HG03103 (cell line): ENCODE results near the gene ACSS1.

Experiments used
- ATAC-seq: cut with Tn5 transposase; IDR thresholded peaks from one replicate; pipeline ENCODE4 v1.9.1; 2021; ENCODE audit warnings: low read depth; ENCODE audit not compliant: unreplicated experiment

Gene ACSS1

DNA sequence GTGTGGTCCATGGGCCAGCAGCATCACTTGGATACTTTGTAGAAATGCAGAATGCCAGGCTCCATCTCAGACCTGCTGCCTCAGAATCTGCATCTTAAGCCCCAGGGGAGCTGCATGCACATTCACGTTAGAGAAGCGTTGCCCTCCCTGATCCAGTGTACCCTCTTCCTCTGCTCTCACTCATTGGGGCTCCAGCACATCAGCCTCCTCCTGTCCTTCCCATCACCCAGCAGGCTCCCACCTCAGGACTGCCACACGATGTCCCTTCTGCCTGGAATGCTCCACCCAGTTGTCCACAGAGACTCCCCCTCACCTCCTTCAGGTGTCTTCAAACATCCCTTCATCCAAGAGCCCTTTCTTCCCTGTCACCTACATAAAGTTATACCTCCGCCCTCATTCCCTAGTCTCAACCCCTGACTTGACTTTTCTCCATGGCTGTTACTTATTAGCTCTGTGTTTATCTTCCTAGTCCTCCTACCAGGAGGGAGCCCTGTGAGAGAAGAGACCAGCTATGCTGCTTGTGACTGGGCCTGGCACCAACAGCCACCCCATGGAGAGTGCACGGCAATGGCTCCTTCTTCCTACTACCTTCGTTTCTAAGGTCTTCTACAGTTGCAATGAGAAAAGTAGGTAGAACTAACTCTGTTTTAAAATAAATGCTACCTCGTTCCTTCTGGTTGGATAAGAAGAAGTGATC, 3.3 kb upstream of the ACSS1 start:
- no peak for ATAC-seq

GRCh38 chr20:25059866-25060465, 2.0 kb upstream of the ACSS1 start:
- ATAC-seq: no peak

GRCh38 chr20:25058847-25059810, 1.2 kb upstream of the ACSS1 start:
- no peak for ATAC-seq

GRCh38 chr20:25057234-25058050, 497 bp downstream of the ACSS1 start:
- ATAC-seq: peak; percentile 26

DNA sequence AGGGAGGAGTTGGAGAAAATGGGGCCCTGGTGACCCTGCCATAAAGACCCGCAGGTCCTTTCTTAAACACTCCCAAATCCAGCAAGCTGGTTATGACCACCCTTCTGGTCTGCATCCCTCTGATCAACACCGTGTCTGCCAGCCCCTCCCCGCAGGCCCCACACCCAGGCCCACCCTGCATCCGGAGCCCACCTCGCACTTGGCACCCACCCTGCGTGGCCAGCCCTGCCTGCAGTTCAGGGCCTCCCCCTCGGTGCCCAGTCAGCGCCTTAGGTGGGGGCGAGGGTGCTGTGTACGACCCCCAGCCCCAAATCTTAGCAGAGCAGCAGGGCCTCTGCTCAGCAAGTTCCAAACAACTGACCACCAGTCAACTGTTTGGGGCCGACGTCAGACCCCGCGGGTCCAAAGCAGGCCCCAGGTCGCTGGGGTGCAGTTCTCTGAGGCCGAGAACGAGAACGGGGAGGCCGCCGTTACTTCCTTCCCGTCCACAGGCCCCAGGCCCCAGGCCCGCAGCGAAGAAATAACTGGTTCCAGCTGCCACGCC, 1.2 kb downstream of the ACSS1 start:
- ATAC-seq: peak; percentile 19

DNA sequence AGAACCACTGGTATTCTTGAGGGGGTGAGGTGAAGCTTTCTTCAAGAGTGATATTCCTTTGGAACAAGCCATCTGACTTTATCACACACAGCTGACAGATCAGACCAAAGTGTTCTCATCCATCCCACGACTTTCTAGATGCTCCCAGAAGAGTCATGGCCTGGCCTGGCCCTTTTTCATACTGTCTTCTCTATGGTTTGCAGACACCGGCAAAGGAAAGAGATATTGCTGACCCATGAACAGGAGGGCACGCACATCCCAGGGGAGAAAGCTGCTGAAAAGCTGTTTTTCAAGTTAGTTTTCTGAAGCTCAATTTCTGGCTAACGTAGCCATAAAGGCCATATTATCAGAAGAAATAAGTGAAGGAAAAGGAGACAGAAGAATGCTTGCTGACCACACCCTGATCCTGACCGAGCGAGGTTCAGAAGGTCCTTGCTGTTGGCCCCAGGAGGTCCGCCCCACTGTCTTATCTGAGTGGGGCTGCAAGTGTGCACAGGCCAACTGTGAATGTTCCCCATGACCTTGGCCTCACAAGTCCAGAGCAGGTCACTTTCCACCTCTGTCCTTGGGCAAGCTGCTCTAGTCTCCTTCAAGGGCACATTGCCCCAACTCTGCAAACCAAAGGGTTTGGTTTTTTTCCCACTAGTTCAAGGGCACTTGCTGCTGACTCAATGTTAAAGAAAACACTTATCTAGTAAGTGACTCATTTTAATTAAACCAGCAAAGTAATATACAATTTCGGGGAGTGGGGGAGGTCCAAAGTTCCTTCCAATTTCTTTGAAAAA, 2.0 kb downstream of the ACSS1 start:
- ATAC-seq: no peak

DNA sequence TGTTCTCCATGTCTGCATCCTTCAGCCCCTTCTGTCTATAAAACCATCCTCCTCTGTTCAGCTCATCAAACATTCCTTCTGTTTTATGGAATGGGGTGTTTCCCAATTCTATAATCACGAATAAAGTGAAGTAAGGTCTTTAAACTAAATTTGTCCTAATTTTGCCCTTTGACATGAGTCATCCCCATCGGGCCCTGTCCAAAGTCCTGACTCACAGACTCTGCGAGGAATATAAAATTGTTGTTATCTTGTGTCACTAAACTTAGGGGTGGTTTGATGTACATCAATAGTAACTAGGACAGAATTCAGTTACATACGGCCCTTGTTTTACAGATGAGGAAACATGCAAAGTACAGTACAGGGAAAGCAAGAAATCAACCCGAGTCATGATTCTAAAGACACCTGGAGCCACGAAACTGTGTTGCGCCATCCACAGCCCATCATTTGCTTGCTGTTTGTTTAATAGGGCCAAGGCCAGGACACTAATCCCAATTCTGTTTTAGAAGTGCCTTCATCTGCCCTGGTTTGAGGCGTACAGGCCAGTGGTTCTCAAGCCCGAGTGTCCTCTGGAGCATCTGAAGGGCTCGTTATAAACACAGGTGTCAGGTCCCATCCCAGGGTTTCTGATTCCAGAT, 2.8 kb downstream of the ACSS1 start:
- no peak for ATAC-seq

DNA sequence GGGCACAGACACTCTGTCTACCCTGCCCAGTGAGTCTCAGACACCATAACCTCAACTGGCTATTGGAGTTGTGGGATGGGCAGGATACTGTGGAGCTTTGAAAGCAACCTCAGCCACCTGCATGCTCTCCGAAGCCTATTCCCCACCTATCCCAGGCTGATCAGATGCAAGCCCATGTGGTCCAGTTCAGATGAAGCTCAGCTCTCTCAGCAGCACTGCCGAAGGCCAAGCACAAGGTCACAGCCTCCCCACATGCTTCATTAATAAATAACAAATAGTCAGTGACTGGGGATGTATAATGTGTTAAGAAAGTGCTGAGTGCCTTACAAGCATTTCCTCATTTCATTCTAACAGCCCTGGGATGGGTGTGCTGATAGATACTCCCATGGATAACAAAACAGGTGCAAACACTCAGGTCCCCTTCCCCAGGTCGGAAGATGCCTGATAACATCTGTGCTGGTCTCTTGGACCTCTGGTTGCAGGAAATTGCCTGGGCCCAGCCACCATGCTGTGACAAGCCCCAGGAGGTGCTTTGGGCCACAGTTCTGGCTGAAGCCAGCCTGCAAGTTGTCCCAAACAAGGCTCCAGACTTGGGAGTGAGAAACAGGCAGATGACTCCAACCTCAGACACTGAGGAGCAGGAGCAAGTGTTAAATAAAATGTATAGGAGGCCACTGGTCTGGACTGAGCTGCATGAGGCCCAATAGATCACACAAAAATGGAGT, 3.7 kb downstream of the ACSS1 start:
- ATAC-seq: no peak

- no peak for ATAC-seq
Measured at GRCh38 chr20:25053255-25054031, 4.5 kb downstream of the ACSS1 start.

GRCh38 chr20:25052255-25053194, 5.4 kb downstream of the ACSS1 start:
- no peak for ATAC-seq

DNA sequence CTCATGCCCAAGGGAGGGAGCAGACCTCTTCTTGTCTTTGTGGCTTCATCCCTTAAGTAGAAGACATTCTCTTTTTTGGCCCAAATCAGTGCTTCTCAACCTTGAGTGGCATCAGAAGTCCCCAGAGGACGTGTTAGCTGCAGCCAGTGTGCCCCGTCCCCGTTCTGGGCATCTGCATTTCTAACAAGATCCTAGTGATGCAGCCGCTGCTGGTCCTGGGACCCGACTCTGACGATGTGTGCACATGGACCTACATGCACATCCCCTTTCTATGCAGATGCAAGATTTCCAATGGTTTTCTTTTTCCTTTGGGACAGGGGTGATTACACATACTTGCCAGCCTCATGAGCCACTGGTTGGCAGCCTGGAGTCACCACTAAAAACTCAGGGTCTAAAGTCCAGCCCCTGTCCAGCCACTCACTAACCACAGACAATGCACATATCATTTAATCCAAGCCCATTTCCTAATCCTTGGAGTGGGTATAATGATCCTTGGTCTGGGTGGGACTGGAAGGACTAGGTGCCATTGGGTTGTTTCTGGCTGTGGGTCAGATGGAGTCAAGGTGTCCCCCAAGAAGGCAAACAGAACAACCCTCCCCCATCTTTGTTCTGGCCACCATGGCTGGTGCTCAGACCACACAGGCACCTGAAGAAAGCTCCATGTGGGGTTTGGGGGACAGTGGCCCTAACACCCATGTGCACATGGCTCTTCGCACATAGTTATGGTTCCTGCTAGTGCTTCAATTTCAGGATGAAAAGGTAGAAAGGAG, 6.4 kb downstream of the ACSS1 start:
- ATAC-seq: no peak

GRCh38 chr20:25050501-25051350, 7.2 kb downstream of the ACSS1 start:
- no peak for ATAC-seq

DNA sequence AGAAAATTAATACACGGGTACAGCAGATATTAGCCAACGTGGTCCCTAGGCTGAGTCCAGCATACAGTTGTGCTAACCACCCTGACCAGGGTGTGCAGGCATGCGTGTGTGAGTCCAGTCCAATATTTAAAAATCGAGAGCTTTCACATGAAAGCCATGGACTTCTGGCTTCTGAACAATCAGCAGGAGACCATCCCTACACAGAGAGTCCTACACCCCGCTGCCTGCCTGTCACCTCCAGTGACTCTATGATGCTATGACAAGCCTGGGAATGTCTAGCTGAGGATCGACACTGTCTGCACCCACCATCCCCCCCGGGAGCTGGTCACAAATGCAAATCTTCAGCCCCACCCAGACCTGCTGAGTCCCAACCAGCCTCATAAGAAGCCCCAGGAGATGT, 7.9 kb downstream of the ACSS1 start:
- no peak for ATAC-seq

DNA sequence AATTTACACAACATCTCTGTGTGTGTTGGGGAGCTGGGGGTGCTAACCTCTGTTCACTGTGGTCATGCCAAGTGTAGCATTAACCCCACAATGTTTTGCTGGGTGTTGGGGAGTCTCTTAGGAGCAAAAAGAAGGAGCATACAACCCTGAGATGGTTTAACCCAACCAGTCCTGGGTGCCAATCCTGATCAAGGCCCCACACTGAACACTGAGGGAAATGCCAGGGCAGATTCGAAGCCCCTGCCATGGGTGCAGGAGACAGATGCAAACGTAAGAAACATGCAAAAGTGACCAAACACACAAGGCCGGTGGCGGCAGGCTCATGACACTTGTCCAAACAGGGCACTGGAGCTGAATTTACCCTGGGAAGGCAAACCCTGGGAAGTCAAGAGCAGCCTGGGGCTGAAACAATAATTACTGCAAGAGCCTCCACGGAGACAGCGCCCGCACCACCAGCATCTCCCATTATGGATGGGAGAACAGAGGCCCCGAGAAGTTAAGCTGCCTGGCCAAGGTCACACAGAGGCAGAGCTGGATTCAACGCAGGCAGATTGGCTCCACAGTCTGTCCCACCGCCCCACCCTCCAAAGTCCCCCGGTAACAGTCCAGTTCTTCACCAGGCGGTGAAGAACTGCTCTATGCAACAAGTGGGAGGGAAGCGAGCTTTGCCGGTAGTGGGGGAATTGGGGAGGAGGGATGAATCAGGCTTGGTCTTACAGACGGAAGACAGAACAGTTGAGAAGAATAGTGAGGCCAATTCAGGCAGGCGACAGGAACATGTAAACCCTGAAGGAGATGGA, 8.5 kb downstream of the ACSS1 start:
- ATAC-seq: no peak
